AG08395 (cell line): ENCODE data around the gene TIMM9.
"Not testable (repeated sequence)": the region's sequence is repeated elsewhere in the genome, so short reads cannot be mapped to it uniquely, and the experiment has no call there.

Source experiments
- DNase-seq: peaks from one replicate; pipeline ENCODE4 v3.0.0; 2012; ENCODE audit warnings: mixed read lengths, low spot score

Gene TIMM9

GRCh38 chr14:58427281-58428117 is at the start of gene TIMM9, which contains the start of gene KIAA0586:
Gene TIMM9 (minus strand): TSS chr14:58427531. CDS start chr14:58411945, 15,586 bp downstream.
Gene KIAA0586 (plus strand): TSS chr14:58427719. CDS start chr14:58428265, 546 bp downstream.
- DNase-seq, result peak; percentile 98

- no peak for DNase-seq
These were observed 49.0 kb upstream of the TIMM9 start for GRCh38 chr14:58476320-58476719.

- DNase-seq, result no peak
These were observed 42.0 kb upstream of the TIMM9 start for GRCh38 chr14:58469309-58469708.

- DNase-seq, result no peak
These were observed 40.2 kb upstream of the TIMM9 start for GRCh38 chr14:58467575-58467974.

GRCh38 chr14:58466459-58466858 is 39.1 kb upstream of the TIMM9 start:
- no peak for DNase-seq

GRCh38 chr14:58465421-58465820 is 38.1 kb upstream of the TIMM9 start:
- DNase-seq, result no peak

- DNase-seq, result no peak
These were observed 37.3 kb upstream of the TIMM9 start for GRCh38 chr14:58464652-58465051.

GRCh38 chr14:58463147-58463546 is 35.8 kb upstream of the TIMM9 start:
- DNase-seq, result no peak

GRCh38 chr14:58460772-58461171 is 33.4 kb upstream of the TIMM9 start:
- no peak for DNase-seq

GRCh38 chr14:58455593-58456265 is 28.4 kb upstream of the TIMM9 start:
- no peak for DNase-seq

- DNase-seq, result no peak
These were observed 17.3 kb upstream of the TIMM9 start for GRCh38 chr14:58444627-58445026.

GRCh38 chr14:58439476-58439875 is 12.1 kb upstream of the TIMM9 start:
- no peak for DNase-seq

- DNase-seq, result no peak
These were observed 2.8 kb upstream of the TIMM9 start for GRCh38 chr14:58430156-58430555.

GRCh38 chr14:58428118-58428683 is 870 bp upstream of the TIMM9 start:
- peak; percentile 43 for DNase-seq

GRCh38 chr14:58426670-58427280 is 556 bp downstream of the TIMM9 start:
- peak; percentile 56 for DNase-seq

GRCh38 chr14:58416934-58417333 is 10.4 kb downstream of the TIMM9 start:
- DNase-seq, result not testable (repeated sequence)

- DNase-seq, result no peak
These were observed 11.4 kb downstream of the TIMM9 start for GRCh38 chr14:58415636-58416547.

- DNase-seq, result no peak
These were observed 12.5 kb downstream of the TIMM9 start for GRCh38 chr14:58414845-58415244.

GRCh38 chr14:58408681-58409215 is 18.6 kb downstream of the TIMM9 start:
- no peak for DNase-seq

- no peak for DNase-seq
These were observed 25.7 kb downstream of the TIMM9 start for GRCh38 chr14:58401587-58401986.

GRCh38 chr14:58398895-58399294 is 28.4 kb downstream of the TIMM9 start:
- no peak for DNase-seq
